Prostate gland (tissue), 2 donors: ENCODE results near the gene PGBD1. TPM values are rescaled to one million over a fixed set of nuclear protein-coding genes. Genes with fewer than 3 reads are reported as not detected.

ENCODE experiments used
- DNase-seq: peaks from one replicate; pipeline ENCODE4 v3.0.0-alpha.2; 2019; ENCODE audit warnings: low spot score
- H3K27ac ChIP-seq, 2 donors: fragments of 200-600 bp; sonication (generic); 2 replicates each; pipeline ENCODE4 v1.5.1; 2017 to 2019
- H3K27me3 ChIP-seq: fragments of 200-600 bp; sonication (generic); replicated peaks from 2 replicates; pipeline ENCODE4 v1.5.1; 2019; ENCODE audit not compliant: insufficient read depth
- H3K36me3 ChIP-seq, 2 donors: fragments of 200-600 bp; sonication (generic); 1 replicate in 1 of 2; 2 replicates in 1 of 2; pipeline versions ENCODE4 v1.5.1 to v1.8.1; 2017 to 2019
- H3K4me1 ChIP-seq: fragments of 200-600 bp; sonication (generic); replicated peaks from 2 replicates; pipeline ENCODE4 v1.5.1; 2019
- H3K4me3 ChIP-seq, 2 donors: fragments of 200-600 bp; sonication (generic); 2 replicates each; pipeline ENCODE4 v1.5.1; 2017 to 2019
- H3K9me3 ChIP-seq: fragments of 200-600 bp; sonication (generic); 2 replicates; pipeline ENCODE4 v1.5.1; 2017
- POLR2A ChIP-seq: fragments of 450-650 bp; IDR thresholded peaks from one replicate; pipeline ENCODE4 v1.6.1; 2016; ENCODE audit warnings: antibody characterized with exemption, mild to moderate bottlenecking
- POLR2AphosphoS5 ChIP-seq: sonication (generic); formaldehyde crosslinking; IDR thresholded peaks from one replicate; pipeline ENCODE4 v1.6.1; 2017; ENCODE audit warnings: antibody characterized with exemption
- WGBS: methylation state at CpG from one replicate; pipeline ENCODE4 v1.1.5; 2018; 5-methylcytosine and 5-hydroxymethylcytosine counted together
- intact Hi-C: fragments of 100-400 bp; cut with DNase I; formaldehyde crosslinking; loops from one replicate; pipeline ENCODE4 v1.14.2; 2022
- total RNA-seq, 2 donors: library from RNA; depleted of rRNA; stranded (reverse); fragments of >200 nt; gene quantifications; one replicate each; pipeline ENCODE4 v1.1.0, GENCODE V29; 2016
- TF ChIP-seq, protein P1 (sequence below), 4 experiments: fragments of 200-600 bp in 2 of 4; fragments of 450-650 bp in 2 of 4; sonication (generic) in 2 of 4; IDR thresholded peaks; 1 replicate in 3 of 4; 2 replicates in 1 of 4; pipeline ENCODE4 v1.5.1; 2016 to 2019; ENCODE audit warnings: antibody characterized with exemption in 4 of 4, mild to moderate bottlenecking in 2 of 4, moderate library complexity in 2 of 4

The PGBD1 gene
- total RNA-seq, 2 donors from 2014 or later, result 4.2 to 4.6 TPM

DNA sequence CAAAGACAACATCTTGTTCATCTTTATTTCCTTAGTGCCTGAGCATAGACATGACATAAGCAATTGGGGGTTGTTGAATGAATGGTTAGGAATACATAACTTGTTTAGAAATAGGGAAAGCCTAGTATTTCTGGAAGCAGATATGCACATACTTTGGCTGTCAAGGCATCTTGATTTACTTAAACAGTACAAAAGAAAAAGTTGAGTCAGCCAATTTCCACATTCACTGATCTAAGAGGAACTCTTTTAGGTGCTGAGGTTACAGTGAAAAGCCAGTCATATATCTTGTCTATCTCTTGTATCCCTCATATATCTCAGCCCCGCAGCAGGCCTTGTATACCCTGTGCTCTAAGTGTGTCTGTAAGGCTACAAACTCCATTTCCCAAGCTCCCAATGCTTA, 40.9 kb upstream of the PGBD1 start:
- Histone ChIP-seq H3K27me3 (no peaks in the 10 kb centered on the region), H3K4me3 (no peak overlapping the region), H3K9me3 (no peaks in the 10 kb centered on the region), H3K4me1 (no peaks in the 10 kb centered on the region), H3K27ac (no peak overlapping the region), H3K36me3 (peaks cover 0 to 2% of the 10 kb centered on the region in 2 donors)
- DNase-seq, result no peak
- intact Hi-C loops, result no loop called here
- WGBS, result 93% methylated on average over 1 of the region's 1 CpG
- no peak for TF ChIP-seq POLR2A
- TF ChIP-seq, protein P1, sequence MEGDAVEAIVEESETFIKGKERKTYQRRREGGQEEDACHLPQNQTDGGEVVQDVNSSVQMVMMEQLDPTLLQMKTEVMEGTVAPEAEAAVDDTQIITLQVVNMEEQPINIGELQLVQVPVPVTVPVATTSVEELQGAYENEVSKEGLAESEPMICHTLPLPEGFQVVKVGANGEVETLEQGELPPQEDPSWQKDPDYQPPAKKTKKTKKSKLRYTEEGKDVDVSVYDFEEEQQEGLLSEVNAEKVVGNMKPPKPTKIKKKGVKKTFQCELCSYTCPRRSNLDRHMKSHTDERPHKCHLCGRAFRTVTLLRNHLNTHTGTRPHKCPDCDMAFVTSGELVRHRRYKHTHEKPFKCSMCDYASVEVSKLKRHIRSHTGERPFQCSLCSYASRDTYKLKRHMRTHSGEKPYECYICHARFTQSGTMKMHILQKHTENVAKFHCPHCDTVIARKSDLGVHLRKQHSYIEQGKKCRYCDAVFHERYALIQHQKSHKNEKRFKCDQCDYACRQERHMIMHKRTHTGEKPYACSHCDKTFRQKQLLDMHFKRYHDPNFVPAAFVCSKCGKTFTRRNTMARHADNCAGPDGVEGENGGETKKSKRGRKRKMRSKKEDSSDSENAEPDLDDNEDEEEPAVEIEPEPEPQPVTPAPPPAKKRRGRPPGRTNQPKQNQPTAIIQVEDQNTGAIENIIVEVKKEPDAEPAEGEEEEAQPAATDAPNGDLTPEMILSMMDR (IDR thresholded peaks at IDR 0.05), result no peak
- no peak for TF ChIP-seq POLR2AphosphoS5

DNA sequence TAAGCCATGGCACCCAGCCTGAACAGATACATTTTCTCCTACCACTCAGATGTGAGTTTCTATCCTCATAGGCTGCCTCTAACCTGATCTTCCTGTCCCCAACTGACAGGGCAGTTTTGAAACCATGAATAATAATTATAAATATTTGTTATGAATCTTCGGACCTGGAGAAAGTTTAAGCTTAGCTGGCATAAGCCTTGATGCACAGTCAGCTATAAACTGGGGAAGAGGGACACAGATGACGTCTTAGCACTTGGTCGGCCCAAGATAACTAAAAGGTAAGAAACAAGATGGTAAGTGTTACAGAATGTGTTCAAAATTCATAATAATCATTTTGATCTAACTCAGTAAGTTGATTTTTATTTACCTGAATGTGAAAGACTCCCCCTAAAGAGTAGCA, 37.4 kb upstream of the PGBD1 start:
- Histone ChIP-seq H3K9me3 (no peaks in the 10 kb centered on the region), H3K4me3 (no peak overlapping the region), H3K27me3 (no peaks in the 10 kb centered on the region), H3K4me1 (no peaks in the 10 kb centered on the region), H3K36me3 (peaks cover 0 to 6% of the 10 kb centered on the region in 2 donors), H3K27ac (no peak overlapping the region)
- DNase-seq, result no peak
- 88% methylated on average over 3 of the region's 3 CpGs for WGBS
- no peak for TF ChIP-seq POLR2AphosphoS5
- TF ChIP-seq, protein P1 (IDR thresholded peaks at IDR 0.05), result no peak
- no peak for TF ChIP-seq POLR2A
- intact Hi-C loops, result no loop called here

DNA sequence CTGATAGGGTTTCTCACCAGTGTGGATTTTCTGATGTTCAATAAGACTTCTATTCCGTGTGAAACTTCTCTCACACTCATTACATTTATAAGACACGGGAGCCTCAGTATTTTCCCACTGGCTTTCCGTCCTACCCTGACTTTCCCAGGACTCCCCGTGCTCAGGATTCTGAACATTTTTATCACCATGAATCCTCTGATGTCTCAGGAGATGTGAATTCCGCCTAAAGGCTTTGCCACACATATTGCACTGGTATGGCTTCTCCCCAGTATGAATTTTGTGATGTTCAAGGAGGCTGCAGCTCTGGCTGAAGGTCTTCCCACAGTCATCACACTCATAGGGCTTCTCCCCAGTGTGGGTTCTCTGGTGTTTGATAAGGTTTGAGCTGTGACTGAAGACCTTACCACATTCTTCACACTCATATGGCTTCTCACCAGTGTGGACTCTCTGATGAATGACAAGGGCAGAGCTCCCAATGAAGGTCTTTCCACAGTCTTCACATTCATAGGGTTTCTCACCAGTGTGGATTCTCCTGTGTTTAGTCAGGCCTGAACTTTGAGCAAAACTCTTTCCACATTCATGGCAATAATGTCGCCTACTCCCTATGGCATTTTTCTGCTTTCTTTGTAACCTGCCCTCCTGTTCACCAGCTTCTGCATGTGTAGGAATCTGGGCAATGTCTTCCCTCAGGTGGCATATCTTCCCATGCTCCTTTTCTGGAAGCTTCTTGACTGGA, 36.0 kb upstream of the PGBD1 start:
- peaks cover 0 to 6% of the 10 kb centered on the region in 2 donors for H3K36me3 ChIP-seq
- no peaks in the 10 kb centered on the region for H3K27me3 ChIP-seq
- 86% methylated on average over 6 of the region's 6 CpGs for WGBS
- intact Hi-C loops, result no loop called here
- no peak for TF ChIP-seq POLR2A
- no peak for TF ChIP-seq POLR2AphosphoS5
- TF ChIP-seq, protein P1 (IDR thresholded peaks at IDR 0.05), result no peak
- H3K4me3 ChIP-seq, result no peak overlapping the region
- H3K4me1 ChIP-seq, result no peaks in the 10 kb centered on the region
- H3K9me3 ChIP-seq, result no peaks in the 10 kb centered on the region
- no peak for DNase-seq
- H3K27ac ChIP-seq, result no peak overlapping the region

DNA sequence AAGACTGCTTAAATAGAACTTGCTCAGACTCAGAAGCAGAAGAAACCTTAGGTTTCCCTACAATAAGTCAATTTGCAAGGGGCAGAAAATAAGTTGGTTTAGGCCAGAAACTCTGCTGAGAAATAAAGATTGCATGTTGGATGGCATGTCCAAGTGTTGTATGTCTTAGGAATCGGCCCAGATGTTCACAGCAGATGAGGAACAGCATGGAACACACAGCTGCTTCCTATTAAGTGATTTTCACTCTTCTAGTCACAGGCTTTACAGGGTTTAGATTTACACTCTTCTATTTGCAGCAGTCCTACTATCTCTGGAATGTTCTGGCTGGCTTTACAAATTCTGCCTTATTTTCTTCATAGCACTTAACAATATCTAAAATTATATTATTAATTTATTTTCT, 32.5 kb upstream of the PGBD1 start:
- WGBS, result 76% methylated on average over 1 of the region's 1 CpG
- Histone ChIP-seq H3K36me3 (peaks cover 0 to 6% of the 10 kb centered on the region in 2 donors), H3K27me3 (no peaks in the 10 kb centered on the region), H3K4me1 (no peaks in the 10 kb centered on the region), H3K4me3 (no peak overlapping the region), H3K9me3 (no peaks in the 10 kb centered on the region), H3K27ac (no peak overlapping the region)
- TF ChIP-seq, protein P1 (IDR thresholded peaks at IDR 0.05), result no peak
- TF ChIP-seq POLR2A, result no peak
- TF ChIP-seq POLR2AphosphoS5, result no peak
- DNase-seq, result no peak
- intact Hi-C loops, result no loop called here

DNA sequence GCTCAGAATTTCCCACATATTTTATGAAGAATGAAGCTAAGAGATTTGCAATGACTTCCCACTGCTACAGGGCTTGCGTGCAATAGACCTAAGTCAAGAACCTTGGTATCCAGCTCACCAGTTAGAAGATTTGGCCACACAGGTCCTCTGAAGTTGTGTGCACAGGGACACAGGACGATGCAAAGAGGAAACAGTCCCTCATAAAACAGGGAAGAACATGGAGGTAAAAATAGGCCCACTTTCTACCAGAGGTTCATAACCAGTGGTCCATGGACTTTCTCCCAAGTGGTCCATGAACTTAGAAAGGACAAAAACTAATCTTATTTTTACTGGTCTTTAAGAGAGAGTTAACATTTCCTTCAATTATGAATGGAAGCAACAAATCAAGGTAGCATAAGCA, 30.6 kb upstream of the PGBD1 start:
- Histone ChIP-seq H3K36me3 (peaks cover 0 to 1% of the 10 kb centered on the region in 2 donors), H3K4me1 (no peaks in the 10 kb centered on the region), H3K27ac (no peak overlapping the region), H3K4me3 (peak overlapping the region in 1 of 2 donors; percentile 66), H3K27me3 (no peaks in the 10 kb centered on the region), H3K9me3 (no peaks in the 10 kb centered on the region)
- 71% methylated on average over 2 of the region's 2 CpGs for WGBS
- no peak for TF ChIP-seq POLR2A
- TF ChIP-seq, protein P1 (IDR thresholded peaks at IDR 0.05), result no peak
- intact Hi-C loops, result loop anchor here (10.0 kb wide), 1 partner anchor 116 kb away; no protein-coding TSS in a partner anchor
- no peak for DNase-seq
